Epithelial cell of esophagus (primary cell): ENCODE measurements around the gene APMAP.

Experiments
- DNase-seq: peaks from one replicate; pipeline ENCODE4 v3.0.0; 2010; ENCODE audit warnings: low read depth
- H3K4me3 ChIP-seq: 2 replicates; pipeline ENCODE4 v1.5.1; 2011; ENCODE audit warnings: mild to moderate bottlenecking, low read length, control low read depth
- TF ChIP-seq, protein P1 (sequence below): IDR thresholded peaks from 2 replicates; pipeline ENCODE4 v1.5.1; 2011; ENCODE audit warnings: low read depth, mild to moderate bottlenecking, low read length, control low read depth, inconsistent platforms; ENCODE audit not compliant: insufficient read depth; ENCODE audit errors: missing control alignments

Gene APMAP

DNA sequence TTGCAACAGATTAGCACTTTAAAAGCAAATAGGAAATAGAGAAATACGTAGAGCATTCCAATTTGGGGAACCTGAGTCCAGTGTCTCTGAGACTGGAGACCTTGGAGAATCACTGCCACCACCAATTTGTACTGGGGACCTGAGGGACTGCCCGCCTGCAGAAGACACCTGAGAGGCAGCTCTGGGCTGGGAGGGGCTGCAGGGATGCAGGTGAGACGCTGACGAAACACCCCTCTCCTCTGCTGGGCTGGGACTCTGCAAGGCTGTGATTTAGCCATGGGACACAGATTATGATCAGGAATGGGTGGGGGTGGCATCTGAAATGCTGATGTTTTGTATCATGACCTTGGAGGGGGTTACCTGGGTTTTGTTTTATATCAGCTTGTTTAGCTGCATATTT, 7.0 kb upstream of the APMAP start:
- no peak for DNase-seq
- no peak overlapping the region for H3K4me3 ChIP-seq
- TF ChIP-seq, protein P1, sequence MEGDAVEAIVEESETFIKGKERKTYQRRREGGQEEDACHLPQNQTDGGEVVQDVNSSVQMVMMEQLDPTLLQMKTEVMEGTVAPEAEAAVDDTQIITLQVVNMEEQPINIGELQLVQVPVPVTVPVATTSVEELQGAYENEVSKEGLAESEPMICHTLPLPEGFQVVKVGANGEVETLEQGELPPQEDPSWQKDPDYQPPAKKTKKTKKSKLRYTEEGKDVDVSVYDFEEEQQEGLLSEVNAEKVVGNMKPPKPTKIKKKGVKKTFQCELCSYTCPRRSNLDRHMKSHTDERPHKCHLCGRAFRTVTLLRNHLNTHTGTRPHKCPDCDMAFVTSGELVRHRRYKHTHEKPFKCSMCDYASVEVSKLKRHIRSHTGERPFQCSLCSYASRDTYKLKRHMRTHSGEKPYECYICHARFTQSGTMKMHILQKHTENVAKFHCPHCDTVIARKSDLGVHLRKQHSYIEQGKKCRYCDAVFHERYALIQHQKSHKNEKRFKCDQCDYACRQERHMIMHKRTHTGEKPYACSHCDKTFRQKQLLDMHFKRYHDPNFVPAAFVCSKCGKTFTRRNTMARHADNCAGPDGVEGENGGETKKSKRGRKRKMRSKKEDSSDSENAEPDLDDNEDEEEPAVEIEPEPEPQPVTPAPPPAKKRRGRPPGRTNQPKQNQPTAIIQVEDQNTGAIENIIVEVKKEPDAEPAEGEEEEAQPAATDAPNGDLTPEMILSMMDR = no peak

DNA sequence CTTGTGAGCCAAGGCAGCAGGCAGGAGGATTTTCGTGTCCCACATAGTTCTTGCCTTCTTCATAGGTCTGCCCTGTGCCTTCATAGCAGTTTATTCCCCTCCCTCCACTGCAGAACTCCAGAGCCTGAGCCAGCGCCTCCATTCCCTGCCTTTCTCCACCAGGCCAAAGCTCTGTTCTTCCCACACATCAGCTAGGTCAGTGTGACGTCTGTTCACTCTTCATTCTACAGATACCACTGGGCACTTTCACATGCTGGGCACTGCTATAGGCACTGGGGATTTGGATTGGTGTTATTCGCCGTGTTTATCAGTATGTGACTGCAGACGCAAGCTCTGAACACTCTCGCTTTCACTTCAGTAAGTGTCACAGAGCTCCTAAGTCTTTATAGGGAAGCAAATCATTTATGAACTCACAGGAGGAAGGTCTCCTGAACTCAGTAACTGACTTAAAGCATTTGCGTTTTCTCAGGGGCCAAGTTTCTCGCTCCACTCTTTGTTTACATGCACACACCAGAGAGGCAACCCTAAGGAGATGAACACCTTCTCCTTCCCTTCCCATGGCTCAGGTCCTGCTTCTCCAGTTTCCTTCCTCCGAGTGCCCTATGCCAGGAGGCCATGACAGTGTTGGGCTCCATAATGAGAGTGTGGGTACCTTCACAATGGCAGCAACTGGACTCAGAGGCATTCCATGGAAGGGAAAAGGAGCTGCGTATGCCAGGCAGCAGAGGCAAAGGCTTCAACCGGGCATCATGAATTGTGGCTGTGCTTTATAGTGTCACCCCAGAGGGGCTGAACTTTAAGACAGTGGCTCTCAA, 6.3 kb upstream of the APMAP start:
- TF ChIP-seq, protein P1 = no peak
- no peak overlapping the region for H3K4me3 ChIP-seq
- DNase-seq = no peak

DNA sequence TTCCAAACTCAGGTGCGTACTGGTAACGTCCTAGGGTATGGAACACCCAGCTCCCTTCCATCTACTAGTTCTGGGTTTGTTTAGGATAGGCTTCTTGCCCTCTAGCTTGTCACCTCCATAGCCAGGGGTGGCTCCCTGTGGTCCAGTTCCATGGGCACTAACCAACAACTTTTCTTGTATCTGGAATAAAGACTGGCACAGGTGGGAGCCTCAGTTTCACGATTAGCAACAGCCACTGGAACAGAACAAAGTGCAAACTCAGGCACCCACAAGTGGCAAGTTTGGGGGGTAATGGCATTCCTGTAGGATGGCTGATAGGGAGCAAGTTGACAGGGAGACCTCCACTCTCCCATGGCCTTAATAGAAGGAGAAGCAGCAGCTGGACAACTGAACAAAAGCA, 5.6 kb upstream of the APMAP start:
- TF ChIP-seq, protein P1 = no peak
- DNase-seq = no peak
- no peak overlapping the region for H3K4me3 ChIP-seq

DNA sequence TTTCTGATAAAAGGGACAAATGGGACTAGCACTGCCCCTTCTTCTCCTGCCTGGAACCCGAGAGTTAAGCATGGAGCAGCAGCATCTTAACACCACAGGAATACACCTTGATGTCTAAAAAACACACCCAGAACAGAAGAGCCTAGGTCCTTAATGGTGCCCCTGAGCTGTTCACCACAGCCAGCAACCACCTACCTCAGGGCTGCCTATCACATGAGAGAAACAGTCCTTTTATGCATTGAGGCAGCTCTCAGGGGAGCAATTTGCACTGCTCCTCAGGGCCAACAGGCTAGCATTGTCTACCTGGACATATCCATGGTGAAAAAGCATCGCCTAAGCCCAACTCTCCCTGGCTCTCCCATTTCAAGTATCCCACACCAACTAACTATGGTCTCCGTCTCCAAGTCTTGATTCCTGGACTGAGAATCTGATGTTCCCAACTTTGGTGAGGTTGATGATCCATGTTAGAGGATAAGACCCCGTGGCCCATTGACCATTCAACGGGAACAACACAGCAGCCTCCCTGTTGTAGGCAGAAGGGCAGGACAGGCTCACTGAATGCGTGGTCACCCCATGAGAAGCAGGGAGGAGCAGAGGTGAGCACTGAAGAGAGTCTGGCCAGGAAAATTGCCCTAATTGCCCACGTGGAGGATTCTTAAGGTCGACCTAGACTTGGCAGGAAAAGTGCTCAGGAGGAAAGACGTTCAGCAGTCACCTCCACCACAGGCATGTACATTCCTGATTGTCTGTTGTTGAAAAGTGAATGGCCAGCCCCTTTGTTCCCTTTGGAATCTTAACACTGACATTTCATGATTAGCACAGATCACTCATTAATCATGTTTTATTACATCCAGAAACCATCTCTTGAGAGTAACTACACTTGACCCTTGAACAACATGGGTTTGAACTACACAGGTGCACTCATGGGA, 4.2 kb upstream of the APMAP start:
- no peak for DNase-seq
- TF ChIP-seq, protein P1 = no peak
- no peak overlapping the region for H3K4me3 ChIP-seq

DNA sequence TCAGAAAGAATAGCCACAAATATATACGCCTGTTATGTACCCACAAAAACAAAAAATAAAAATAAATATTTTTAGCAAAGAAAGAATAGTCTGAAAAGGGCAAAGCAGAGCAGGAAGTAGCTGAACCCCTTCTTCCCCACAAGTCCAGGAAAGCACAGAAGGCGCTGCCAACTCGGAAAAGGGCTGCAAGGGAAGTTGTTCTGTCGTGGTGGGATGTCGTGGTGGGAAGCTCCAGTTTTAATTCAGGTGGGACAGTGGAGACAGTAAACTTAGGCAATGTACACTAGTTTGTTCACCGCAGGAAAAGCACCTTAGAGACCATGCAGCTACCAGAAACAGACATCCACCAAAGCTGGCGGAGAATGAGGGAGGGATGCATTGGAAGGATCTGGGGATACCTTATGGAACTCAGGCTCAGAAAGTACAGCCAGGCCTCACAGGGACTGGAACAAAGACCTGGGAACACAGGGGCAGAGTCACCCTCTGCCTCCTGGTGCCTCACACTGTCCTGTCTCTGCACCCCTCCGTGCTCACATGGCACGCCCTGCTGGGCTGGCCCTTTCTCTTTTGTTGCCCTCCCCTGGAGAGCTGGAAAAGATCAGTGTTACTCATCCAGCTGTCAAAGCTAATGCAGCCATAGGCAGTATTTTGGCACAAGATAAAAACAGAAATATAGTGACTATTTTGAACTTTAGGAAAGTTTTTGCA, 3.3 kb upstream of the APMAP start:
- no peak overlapping the region for H3K4me3 ChIP-seq
- TF ChIP-seq, protein P1 = no peak
- DNase-seq = peak; percentile 30

DNA sequence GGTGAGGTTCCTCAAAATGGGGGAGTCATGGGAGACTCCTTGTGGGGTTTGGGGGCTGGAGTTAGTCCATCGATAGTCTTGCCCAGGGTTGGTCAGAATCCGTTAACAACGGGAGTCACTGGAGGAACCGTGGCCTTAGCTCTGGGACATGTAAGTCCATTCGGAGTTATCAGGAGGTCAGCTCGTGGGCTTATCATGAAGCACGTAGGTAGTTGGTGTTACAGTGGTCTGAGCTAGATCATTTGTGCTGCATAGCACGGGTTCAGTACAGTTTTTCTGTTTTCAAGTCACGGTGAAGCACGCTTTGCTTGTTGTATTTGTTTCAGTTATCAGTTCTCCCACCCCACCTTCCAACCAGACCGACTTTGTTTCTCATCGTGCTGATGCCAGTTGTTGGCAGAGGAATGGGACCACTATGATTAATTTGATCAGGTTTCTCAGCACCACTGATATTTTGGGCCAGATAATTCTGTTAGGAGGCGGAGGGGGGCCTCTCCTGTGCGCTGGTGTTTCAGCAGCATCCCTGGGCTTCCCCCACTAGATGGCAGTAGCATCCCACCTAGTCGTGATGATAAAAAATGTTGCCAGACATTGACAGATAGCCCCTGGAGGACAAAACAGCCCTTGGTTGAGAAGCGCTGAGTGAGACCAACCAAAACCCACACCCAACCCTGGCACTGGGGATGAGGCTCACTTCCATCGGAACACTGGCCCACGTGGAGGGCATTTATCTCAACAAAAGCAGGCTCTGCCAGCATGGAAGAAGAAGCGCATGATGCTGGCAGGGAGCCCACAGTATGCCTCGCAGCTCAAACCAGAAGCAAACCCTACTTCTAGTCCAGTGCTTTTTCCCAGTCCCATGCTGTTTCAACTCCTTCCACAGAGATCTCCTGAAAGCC, 2.2 kb upstream of the APMAP start:
- TF ChIP-seq, protein P1 = peak; percentile 95
- no peak overlapping the region for H3K4me3 ChIP-seq
- DNase-seq = peak; percentile 70
